NCI-H128 (cell line): ENCODE data around the gene SPATA18.
A peak's percentile ranks its signal among the peaks of the same experiment; 100 is the strongest.

Source experiments
- DNase-seq: peaks from one replicate; lab custom pipeline; 2025; ENCODE audit not compliant: unreplicated experiment; lab: John Stamatoyannopoulos, UW

Gene SPATA18, protein sequence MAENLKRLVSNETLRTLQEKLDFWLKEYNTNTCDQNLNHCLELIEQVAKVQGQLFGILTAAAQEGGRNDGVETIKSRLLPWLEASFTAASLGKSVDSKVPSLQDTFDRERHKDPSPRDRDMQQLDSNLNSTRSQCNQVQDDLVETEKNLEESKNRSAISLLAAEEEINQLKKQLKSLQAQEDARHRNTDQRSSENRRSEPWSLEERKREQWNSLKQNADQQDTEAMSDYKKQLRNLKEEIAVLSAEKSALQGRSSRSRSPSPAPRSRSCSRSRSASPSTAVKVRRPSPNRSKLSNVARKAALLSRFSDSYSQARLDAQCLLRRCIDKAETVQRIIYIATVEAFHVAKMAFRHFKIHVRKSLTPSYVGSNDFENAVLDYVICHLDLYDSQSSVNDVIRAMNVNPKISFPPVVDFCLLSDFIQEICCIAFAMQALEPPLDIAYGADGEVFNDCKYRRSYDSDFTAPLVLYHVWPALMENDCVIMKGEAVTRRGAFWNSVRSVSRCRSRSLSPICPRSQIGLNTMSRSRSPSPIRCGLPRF

DNA sequence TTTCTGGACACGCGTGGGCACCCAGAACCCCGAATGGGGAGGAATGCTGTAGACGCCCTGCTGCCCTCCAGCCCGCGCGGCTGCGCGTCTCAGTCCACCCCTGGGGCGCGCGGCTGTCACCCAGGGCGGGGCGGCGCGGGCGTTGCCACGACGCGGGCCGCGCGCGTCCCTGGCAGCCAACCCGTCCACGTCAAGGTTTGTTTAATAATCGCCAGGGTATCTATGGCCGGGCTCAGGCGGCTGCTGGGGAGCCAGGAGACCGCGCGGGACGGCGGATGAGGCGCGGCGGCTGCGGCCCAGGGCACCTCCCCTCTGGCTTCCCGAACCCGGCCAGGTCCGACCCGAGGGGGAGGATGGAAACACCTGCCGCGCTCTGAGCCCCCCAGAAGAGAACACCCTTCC lies at the start of gene SPATA18:
TSS of gene SPATA18 (plus strand) at position 92 of the 402 bp plus-strand sequence. CDS start 401 bp downstream, outside the sequence.
- DNase-seq = no peak

DNA sequence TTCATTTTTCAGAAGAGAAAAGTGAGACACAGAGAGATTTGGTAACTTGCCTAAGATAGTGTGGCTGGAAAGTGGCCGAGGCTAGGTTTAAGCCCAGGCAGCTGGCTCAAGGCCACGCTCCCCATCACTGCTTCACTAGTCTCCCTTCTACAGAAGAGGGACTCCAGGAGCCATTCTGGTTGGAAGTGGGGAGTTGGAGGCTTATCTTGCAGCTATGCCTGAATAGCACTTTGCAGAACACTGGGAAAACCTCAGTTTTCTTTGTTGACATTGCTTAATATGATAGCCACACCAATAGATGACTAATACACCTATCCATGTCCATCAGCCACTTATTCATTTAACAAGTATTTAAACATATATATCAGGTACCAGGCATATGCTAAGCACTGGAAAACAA lies 49.5 kb upstream of the SPATA18 start:
- no peak for DNase-seq

DNA sequence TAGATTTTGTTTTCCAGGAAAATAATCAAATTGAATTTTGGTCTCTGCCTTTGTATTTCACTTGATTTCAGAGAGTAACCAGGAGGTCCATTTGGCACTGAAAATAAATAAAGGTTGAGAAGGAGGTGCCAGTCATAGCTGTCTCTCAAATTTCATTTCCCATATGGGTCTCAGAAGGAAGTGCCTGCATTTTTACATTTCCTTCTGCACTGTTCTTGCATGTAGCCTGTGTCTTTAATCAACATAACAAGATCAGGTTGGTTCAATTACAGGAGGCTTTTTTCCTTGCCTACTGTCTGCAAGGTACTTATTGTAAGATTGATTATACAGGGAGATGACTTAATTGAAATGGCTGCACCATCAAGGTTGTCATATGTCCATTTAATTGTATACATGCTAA lies 46.7 kb upstream of the SPATA18 start:
- no peak for DNase-seq

DNA sequence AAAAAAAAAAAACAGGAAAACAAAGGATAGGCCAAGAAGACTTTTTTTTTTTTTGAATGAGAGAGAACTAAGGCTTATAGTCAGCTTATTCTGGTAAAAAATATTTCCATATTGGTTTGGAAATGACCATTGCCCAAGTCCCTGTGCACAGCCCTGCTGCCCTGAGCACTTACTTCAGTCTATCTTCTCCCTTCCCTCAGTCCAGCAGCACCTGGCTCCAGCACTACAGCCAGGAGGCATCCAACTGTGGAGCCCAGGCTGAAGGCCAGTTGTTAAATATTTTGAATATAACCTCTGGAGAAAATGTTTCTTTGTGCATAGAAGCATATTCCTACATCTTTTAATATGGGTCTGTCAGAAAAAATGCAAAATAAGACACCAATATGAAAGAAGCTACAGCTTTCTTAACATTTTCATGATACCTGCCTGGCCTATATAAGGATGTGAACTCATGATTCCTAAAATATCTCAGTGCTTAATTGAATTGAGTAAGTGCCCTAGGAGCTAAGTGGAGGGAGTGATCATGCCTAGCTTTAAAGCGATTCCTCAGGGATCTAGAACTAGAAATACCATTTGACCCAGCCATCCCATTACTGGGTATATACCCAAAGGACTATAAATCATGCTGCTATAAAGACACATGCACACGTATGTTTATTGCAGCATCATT lies 45.4 kb upstream of the SPATA18 start:
- DNase-seq = no peak

DNA sequence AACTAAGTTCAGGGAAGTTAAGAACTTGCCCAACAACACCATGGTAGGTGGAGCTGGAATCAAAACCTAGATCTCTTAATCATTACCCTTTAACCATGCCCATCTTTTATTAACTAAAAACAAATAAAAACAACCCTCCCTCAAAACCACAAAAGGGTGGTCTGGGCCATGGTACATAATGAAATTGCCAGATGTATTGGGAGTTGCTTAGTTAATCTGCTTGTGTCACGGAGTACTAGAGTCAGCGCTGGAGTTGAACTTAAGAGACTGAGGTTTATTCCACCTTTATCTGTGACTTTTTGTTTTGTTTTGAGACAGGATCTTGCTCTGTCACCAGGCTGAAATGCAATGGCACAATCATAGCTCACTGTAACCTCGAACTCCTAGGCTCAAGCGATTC lies 44.2 kb upstream of the SPATA18 start:
- no peak for DNase-seq

DNA sequence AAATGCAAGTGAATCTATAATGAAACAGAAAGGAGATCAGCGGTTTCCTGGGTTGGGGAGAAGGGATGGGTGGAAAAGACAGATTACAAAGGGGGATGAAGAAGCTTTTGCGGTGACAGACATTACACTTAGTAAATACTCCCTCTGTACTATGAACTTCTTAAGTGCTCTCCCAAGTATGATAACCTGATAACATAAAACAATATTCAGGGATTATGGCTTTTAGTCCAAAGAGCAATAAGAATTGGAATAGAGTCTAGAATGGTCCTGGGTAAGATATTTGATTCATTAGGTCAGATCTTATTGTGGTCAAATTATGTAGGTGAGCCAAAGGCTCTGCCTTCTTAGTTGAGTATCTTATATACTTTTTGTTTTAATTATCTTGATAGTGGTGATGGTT lies 40.1 kb upstream of the SPATA18 start:
- no peak for DNase-seq

DNA sequence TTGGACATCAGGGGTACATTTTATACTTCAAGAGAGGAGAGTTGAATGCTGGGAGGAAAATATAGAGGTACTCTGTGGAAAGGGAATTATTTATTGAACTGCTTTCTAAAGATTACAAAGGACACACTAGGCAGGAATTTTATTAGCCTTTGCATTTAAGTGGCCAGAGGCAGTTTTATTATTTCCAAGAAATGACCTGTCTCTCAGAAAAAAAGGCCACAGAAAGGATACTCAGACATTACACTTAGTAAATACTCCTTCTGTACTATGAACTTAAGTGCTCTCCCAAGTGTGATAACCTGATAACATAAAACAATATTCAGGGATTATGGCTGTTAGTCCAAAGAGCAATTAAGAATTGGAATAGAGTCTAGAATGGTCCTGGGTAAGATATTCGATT lies 38.5 kb upstream of the SPATA18 start:
- no peak for DNase-seq

DNA sequence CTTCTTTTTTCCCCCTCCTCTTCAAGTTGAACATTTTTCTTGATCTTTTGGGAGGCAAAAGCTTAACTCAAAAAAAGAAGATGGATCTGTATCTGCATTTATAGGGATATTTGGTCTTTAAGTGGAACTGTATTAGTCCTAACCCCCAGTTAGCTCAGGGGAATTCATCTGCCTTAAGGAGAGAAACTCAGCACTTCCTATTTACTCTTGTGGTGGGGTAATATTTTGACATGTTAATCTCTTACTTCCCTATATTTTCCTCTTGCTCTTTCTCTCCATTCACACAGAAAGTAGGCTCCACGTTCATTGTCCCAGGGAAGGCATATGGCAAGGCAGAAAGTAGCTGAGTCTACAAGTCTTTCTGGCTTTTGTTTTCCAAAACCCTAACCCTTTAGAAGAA lies 36.2 kb upstream of the SPATA18 start:
- DNase-seq = no peak

DNA sequence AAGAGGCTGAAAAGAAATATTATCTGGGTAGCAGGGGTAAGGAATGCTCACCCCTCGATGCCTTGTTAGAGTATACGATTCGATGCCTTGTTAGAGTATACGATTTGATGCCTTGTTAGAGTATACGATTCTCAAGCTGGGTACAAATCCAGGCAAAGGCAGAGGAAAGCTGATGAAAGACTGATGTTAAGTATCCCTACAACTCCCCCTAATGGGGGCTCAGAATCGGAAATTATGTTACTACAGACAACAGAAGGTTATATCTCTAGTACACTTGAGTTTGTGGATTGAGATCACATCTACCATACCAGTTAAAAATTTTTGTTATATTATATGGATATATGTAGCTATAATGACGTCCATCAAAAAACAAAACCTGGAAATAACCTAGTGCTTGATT lies 35.7 kb upstream of the SPATA18 start:
- no peak for DNase-seq

DNA sequence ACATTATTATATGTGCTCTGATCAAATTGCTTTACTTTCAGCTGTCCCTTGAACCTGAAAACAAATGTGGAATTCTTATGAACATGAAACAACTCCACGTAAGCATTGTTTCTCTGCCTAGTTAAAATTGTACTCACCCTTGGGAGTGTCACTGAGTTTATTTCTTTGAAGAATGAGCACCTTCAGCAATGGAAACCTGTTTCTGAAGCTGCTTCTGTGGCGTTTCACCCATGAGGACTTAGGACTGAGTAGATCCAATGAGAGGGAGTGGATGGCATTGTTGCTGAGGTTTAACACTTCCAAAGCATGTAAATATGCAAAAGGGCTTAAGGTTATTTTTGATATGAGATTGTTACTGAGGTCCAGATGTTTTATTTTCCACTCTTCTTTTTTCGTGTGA lies 34.1 kb upstream of the SPATA18 start:
- DNase-seq = no peak

DNA sequence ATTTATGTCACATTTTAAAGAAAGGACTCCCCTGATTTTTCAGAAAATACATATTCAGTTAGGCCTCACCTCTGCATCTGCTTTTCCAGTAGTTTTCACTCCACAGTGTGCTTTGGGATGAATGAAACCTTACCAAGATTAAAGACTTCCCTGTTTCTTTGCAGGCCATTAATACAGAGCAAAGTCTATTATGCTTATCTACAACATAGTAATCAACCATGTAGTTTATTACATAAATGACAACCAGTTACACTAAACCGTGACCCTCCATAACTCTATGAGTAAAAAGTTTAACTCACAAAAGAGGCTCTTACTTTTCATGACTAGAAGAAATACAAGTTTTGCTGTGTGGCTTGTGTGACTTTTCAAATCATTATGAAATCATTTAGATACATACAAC lies 33.3 kb upstream of the SPATA18 start:
- DNase-seq = no peak

DNA sequence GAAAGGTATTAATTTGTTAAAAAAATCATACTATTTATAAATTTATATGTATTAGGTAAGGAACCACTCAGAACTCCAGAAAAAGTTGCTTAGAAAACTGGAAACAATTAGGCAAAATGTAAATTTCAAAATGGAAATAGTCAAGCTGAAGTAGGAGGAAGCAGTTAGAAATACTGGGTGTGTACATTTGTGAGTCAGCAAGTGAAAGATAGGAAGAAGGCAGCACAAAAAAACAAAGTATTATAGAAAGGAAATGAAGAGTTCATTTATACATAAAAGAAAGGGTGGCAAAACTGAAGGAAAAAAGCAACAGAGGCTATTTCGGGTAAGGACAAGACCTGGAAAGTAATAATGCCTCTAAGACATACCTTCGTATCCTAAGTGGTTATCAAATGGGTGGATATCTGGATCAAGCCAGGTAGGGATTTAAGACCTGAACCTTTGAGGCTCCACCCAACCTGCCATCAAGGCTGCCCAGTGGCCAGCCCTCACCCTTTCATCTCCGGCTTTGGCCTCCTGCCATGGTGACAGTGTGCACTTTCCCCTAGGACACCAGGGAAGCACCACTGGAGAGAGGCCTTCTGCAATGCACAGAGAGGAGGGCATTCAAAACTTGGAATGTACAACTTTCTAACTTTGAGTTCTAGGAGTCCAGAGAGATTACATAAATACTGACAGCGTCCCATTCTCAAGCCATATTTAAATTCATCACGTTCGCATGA lies 31.0 kb upstream of the SPATA18 start, which contains the start of gene LRRC66:
TSS of gene LRRC66 (minus strand) at position 428 of the 722 bp plus-strand sequence. CDS start 2,750 bp downstream, outside the sequence.
- no peak for DNase-seq

DNA sequence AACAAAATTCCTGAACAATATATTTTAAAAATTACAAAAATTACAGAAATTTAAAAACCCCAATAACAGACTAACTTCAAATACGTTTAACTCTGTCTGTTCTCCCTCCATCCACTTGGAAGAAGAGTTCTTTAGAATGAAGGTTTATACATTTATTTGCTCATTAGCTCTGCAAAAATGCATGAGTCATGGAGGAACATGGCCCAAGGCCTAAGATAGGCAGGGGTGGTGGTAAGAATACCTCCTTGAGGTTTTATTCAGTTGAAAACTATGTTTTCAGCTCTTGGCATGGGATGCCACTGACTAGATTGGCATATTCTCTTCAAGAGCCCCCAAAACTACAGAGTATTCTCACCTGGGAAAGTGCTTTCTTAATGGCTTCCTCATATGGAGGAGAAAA lies 22.1 kb upstream of the SPATA18 start:
- no peak for DNase-seq

DNA sequence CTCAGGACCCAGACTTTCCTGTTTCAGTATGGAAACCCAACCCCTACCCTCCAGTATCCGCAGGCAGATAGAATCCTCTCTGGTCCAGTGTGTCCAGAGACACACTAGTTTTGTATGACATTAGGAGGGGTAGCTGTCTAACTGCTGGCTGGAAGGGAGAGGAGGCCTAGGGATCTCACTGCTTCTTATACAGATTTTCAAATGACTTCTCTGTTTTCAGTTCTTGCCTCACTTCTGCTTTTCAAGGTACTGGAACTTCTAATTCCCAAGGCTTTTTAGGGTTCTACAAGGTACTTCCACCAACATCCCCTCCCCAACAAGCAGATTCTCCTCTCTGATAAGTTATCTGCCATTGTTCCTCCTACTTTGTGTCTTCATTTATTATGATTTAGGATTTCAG lies 19.1 kb upstream of the SPATA18 start:
- no peak for DNase-seq

DNA sequence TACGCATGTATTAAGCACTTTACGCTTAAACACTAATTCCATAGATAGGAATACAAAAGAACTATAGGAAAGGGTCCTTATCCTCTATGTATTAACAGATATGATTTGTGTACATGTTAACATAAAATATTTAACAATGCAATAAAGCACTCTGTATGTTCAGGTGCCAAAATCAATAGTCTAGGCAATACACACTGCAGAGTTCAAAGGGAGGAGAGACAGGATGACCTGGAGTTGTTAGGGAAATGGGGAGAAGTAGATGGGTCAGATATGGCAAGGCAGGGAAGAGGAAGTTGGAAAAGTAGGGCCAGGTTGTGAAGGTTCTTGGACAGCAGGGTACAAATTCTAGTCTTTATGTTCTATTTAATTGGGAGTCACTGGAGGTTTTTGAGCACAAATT lies 15.9 kb upstream of the SPATA18 start:
- DNase-seq = no peak

DNA sequence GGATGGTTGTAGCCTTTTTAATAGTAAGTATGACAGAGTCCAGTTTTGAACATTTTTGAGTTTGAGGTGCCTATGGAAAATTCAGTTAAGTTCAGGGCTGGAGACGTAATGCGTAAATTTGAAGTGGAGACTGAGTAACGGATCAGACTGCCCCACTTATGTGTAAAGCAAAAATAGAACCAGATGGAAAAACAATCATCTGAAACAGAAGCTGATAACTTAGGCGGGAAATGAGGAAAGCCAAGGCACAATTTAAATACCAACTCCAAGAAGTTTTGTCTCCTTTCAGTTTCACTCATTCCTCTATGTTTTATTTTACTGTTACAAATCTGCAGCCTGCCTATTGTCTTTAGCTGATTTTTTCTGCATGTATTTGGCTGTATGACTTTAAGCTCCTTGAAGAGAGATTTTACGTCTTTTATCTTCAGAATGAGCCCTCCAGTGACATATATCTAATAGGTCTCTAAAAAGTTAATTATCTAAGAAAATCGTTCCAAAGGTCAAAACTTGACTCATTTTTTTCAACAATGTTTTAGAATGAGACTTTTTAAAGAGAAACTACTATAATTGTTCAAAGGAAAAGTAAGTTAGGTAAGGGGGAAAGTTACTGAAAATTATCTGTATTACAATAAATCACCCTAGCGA lies 14.1 kb upstream of the SPATA18 start:
- DNase-seq = no peak

DNA sequence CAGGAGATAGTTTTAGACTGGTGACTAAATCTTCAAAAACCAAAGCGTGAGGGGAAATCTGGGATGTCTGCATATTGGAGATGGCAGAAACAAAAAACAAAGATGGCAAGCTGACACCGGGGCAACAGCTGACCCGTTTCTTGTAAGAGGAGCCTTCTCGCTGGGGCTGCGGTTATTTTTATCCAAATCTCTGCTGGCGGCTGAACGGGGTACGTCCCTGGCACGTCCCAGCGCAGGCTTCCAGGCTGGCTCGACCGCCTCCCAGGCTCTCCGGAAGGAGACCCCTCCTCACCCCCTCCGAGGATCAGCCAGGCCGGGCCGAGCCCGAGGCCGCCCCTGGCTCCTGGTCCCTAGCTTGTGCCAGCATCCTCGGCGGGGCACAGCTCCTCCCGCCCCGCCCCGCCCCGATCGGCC lies 13.4 kb upstream of the SPATA18 start:
- DNase-seq = no peak

DNA sequence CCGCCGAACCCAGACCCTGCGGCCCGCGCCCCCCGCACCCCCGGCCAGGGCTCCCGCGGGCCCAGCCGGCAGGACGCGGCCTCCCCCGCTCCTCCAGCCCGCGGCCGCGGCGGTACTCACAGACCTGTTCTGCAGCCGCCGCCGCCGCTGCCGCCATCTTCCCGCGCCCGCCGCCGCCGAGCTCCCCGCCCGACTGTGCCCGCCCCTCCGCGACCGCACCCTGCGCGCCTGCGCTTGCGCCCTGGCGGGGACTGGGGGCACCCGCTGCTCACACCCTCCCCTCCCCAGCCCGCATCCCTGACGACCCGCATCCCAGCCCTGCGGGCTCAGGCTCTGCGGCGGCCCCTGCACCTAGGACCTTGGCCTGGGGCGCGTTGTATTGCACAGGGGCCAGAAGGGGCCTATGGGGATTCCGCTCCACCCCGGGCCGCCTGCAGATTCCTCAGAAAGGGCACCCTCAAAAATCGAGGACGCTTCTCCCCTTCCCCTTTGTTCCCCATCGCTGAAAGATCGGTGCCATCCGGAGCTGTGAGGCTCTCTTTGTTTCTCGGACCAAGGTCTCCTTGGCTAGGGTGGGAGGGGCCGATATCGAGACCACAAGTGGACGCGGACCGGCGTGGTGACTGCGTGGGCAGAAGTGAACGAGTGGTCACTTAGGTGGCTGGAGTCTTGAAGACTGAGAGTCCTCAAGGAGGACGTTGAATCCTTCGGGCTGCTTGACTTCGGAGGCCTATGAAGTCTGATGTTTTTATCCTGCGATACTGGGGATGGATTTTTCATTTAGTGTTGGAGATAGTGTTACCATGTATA lies 12.8 kb upstream of the SPATA18 start, which contains the start of gene SGCB:
TSS of gene SGCB (minus strand) at position 197 of the 810 bp plus-strand sequence. CDS start at position 157, 40 bp downstream.
- DNase-seq = peak; percentile 20

DNA sequence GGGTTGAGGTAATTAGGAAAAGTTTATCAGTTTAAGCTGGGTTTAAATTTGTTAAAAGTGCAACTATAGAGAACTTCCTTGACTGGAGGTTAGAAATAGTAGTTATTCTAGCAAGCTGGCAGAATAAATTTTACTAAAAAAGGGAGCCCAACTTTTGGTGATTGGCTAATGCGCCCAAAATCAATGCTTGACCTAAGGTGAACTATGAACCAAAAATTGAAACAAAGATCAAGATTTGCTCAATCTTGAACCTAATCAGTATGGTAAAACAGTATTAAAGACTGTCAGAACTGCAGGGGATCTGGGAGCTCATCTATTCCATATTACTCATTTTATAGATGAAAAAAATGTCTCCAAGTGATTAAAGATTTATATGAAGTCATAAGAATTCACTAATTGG lies 6.1 kb upstream of the SPATA18 start:
- no peak for DNase-seq

DNA sequence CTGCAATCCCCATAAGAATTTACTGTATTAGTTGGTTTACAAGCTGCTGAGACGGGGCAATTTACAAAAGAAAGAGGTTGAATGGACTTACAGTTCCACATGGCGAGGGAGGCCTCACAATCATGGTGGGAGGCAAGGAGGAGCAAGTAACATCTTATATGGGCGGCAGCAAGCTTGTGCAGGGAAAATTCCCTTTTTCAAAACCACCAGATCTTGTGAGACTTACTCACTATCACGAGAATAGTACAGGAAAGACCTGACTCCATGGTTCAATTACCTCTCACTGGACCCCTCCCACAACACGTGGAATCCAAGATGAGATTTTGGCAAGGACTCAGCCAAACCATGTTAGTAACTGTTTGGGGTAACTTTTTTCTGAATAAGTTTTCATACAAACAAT lies 1.8 kb upstream of the SPATA18 start:
- DNase-seq = no peak
